H1 (cell line): ENCODE measurements around the gene ARHGAP22. TPM values are rescaled to one million over a fixed set of nuclear protein-coding genes. Genes with fewer than 3 reads are reported as not detected.

ENCODE experiments used
- ATF2 ChIP-seq: IDR thresholded peaks from 2 replicates; pipeline ENCODE4 v1.6.1; 2012; ENCODE audit warnings: low read length, inconsistent platforms
- CBX5 ChIP-seq: fragments of 300-800, 300-1000 bp; sonication (generic); IDR thresholded peaks from 2 replicates; pipeline ENCODE4 v1.7.1; 2016; ENCODE audit warnings: antibody characterized with exemption, low read length, low read depth
- EP300 ChIP-seq, 2 experiments: IDR thresholded peaks; 1 replicate in 1 of 2; 2 replicates in 1 of 2; pipeline ENCODE4 v1.6.1; 2011 to 2012; ENCODE audit warnings: low read depth in 2 of 2, low read length in 2 of 2, mild to moderate bottlenecking in 2 of 2, borderline replicate concordance in 1 of 2, inconsistent platforms in 1 of 2, moderate library complexity in 1 of 2
- POU5F1 ChIP-seq: IDR thresholded peaks from 2 replicates; pipeline ENCODE4 v1.6.1; 2011; ENCODE audit warnings: low read depth, mild to moderate bottlenecking, low read length, moderate library complexity
- SP4 ChIP-seq: IDR thresholded peaks from 2 replicates; pipeline ENCODE4 v1.6.1; 2012; ENCODE audit warnings: low read length, inconsistent platforms
- polyA plus RNA-seq, 7 experiments: library from polyadenylated mRNA; depleted of rRNA in 3 of 7; stranded (reverse) in 5 of 7; unstranded in 2 of 7; fragments of >200 nt in 5 of 7; fragments of 200-250 nt in 2 of 7; gene quantifications; 1 replicate in 5 of 7; 2 replicates in 1 of 7; 4 replicates in 1 of 7; pipeline versions ENCODE4 v1.2.1 to v1.2.3, GENCODE V29; 2011 to 2013; ENCODE audit warnings: missing spikeins in 2 of 7, mixed read lengths in 2 of 7
- total RNA-seq: library from RNA; stranded (reverse); fragmentation: NEBNext Ultra II Directional; extraction: Animal tissue kit (Norgen Biotek cat#: 25700); gene quantifications from 2 replicates; pipeline ENCODE4 v1.2.1, GENCODE V29; 2021

ARHGAP22 gene
- total and polyA plus RNA-seq, 2 of the 8 experiments (the other 6 are each of a cell fraction or from before 2014, with no cell fraction given): 3.6 to 11.2 TPM

GRCh38 chr10:48516911-48517310, 88.0 kb downstream of the ARHGAP22 start (continued):
- TF ChIP-seq ATF2 (no peak), CBX5 (no peak), POU5F1 (no peak), SP4 (no peak), EP300 (IDR thresholded peaks at IDR 0.05; ENCODE audit: borderline replicate concordance in 1 of 2, low read depth in 2 of 2, low read length in 2 of 2) (no peak)
- TF ChIP-seq, all 59 proteins: peak for 0
